Inflammatory macrophage (primary cell): ENCODE measurements around the gene POLE3.

Source experiments
- DNase-seq, 2 donors: peaks; one replicate each; pipeline ENCODE4 v3.0.0-alpha.2; 2020 to 2022

The POLE3 gene

DNA sequence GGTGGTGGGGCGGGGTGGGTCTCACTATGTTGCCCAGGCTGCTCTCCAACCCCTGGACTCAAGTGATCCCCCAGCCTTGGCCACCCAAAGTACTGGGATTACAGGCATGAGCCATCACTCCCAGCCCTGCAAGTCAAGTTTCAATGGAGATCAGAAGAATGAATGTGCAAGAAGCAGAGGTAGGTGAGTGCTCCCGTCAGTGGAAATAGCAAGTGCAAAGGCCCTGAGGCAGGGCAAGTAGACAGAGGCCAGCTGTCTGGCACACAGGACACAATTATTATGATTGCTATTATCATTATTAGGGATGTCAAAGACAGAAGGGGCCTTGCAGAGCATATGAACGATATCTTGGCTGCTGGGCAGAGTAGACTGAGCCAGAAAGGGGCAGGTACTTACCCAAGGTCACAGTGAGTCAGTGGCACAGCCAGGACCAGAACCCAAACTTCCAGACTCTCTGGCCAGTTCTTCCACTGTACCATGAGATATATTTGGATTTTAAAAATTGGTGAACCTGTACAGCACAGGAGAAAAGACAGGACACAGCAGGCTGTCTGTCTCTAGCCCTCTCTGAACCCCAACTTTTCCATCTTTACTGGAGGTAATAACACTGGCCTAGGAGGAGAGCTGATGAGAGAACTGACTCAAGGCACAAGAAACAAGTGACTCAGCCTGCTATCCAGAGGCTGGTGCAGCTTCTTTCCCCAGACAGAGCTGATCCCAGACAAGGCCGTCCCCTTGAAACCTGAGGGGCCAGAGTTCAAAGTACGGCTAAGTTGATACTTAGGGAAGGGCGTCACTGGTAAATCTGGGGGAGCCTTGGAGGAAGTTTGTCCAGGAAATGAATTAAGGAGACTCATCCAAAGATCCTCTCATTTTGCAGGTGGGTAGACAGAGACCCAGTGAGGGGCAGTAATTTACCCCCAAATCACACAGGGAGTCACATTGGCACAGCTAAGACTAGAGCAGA lies 35.1 kb downstream of the POLE3 start:
- DNase-seq: no peak

DNA sequence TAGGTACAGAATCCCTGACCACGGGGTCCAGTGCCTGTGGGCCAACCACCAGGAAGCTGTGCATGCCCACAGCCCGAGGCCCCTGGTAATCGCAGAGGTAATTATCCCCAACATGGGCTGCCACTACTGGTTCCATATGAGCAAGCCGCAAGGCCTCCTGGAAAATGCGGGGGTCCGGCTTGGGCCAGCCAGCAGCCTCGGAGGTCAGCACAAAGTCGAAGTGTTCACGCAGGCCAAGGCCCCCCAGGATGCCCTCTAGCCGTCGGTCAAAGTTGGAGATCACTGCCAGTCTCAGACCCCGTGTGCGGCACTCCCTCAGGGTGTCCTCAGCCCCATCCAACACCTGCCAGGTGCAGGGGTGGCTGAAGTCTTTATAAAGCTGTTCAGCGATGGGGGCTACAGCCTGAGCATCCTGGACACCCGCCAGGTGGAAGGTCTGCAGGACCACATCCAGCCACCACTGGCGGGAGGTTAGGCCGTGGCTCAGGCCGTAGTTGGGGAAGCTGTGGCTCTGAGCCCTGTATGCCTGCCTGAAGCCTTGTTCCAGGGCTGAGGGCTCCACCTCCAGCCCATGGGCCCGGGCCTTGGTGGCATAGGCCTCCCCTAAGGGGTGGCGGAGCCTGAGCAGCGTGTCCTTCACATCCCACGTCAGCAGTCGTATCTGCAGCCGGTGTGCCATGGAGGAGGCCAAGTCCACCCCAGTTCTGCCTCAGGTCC lies 36.6 kb downstream of the POLE3 start:
- no peak for DNase-seq

DNA sequence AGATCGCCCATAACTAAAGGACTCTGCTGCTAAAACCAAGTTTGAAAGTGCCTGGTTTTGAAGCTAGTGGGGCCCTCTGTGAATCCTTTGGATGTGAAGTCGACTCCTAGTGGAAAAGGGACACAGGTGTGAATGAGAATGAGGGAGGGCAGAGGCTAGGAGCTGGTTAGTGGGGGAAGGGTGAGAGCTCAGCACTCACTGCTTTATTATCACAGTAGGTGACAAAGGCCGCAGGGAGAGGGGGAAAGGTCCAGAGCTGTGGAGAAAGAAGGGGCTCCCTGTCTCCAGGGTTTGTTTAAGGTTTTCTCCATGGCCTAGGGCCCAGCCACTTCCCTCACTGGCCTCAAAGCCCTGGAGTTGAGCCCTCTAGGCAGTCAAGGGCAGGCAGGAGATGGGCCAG lies 37.2 kb downstream of the POLE3 start:
- DNase-seq: no peak

DNA sequence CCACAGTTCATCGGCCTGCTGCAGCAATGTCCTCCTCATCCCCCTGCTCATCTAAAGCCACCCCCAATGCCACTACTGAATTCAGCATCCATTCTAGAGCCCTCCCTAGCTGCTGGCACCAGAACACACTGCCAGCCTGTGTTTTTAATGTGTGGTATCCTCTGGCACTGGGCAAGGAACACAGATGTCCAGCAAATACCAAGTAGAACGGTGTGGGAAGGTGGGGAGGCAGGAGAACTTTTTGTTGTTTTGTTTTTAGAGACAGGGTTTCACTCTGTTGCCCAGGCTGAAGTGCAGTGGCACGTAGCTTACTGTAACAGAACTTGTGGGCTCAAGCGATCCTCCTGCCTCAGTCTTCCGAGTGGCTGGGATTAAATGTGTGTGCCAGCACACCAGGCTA lies 38.4 kb downstream of the POLE3 start:
- DNase-seq: no peak

DNA sequence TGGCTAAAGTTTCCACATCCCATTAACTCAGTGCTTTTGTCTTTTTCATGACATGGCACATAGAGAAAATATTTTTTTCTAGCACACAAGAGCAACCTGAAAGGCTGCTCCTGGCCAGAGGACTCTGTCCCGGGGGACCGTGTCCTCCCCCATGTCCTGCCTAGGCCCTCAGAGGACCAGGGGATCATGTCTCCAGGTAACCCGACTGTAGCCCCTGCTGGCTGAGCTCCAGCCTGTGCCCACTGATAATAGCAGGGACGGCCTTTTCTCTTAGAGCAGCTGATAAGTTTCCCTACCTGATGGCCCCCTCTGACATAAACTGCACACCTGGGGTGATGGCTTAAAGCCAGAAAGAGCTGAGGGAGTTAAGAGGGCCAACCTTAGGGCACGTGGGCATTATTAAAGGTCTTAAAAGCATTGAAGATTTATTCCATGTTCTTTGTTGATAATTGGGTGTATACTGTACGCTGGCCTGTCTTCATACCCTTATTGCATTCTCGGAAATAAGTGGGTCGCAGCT lies 39.6 kb downstream of the POLE3 start:
- no peak for DNase-seq

DNA sequence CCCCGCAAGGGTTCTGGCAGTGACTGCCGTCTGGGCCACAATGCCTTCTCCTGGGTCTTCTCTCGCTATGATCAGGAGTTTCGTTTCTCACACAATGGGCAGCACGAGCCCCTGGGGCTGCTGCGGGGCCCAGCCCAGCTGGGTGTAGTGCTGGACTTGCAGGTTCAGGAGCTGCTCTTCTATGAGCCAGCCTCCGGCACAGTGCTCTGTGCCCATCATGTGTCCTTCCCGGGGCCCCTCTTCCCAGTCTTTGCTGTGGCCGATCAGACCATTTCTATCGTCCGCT lies 40.7 kb downstream of the POLE3 start:
- no peak for DNase-seq

DNA sequence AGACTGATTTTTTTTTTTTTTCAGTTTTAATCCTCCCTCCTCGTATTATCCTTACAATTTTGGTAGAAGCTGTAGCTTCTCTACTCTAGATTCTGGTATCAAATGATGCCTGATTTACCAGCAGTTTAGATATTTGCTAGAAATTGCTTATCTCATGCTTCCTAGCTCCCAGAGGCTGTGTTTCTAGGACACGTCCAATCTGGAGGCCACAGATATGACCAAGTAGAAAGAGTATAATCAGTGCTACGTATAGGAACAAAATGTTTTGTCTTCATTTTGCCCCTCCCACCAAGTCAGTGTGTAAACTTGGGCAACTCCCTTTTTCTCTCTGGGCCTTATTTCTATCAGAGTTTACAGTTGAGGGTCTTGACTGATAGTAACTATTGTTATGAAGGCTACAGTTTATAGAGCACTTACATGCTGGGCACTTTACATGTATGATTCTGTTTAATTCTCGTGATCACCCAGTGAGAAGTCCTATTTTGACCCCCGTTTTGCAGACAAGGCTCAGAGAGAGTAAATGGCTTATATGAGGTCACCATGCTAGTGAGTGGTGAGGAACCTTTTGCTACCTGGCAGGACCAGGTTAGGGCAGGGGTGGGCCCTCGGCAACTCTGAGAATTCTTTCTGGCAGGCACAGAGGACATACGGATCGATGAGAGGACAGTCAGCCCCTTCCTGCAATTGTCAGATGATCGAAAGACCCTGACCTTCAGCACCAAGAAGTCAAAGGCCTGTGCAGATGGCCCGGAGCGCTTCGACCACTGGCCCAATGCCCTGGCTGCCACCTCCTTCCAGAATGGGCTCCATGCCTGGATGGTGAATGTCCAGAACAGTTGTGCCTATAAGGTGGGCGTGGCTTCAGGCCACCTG lies 41.3 kb downstream of the POLE3 start:
- DNase-seq: no peak

DNA sequence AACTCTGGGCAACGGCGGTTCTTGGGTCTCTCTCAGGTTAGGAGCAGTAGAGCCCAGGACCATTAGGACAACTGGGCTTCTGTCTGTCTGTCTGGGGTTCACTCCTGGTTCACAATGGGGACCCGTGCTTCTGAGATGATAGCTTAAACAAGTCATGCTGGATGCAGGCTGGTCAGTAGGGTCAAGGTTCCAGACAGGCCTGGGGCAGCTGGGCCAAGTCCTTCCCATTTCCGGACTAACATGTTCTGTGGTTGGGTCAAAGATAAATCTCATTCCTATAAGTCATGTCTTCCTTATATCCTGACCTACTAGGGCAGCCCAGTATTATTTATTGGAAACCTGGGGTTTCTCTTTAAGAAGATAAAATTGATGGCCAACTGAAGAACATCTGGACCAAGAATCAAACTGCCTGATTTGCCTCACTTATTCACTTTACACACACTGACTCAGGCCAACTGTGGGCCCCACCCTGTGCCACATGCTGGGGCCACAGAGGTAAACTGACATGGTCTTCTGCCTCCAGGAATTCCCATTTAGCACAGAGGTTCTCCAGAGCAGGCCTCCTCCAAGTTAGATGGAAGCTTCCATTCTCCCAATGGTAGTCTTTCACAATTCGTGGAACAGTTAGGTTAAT lies 42.0 kb downstream of the POLE3 start:
- DNase-seq: no peak

DNA sequence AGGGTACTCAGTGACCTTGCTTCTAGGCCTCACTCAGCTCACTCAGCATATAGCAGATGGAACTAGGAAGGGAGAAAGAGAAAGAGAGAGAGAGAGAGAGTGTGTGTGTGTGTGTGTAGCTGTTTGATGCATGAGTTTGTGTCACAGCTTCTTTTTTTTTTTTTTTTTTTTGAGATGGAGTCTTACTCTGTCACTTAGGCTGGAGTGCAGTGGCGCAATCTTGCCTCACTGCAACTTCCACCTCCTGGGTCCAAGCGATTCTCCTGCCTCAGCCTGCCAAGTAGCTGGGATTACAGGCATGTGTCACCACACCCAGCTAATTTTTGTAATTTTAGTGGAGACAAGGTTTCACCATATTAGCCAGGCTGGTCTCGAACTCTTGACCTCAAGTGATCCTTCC lies 44.8 kb downstream of the POLE3 start:
- peak; percentile 52 to 74 for DNase-seq

DNA sequence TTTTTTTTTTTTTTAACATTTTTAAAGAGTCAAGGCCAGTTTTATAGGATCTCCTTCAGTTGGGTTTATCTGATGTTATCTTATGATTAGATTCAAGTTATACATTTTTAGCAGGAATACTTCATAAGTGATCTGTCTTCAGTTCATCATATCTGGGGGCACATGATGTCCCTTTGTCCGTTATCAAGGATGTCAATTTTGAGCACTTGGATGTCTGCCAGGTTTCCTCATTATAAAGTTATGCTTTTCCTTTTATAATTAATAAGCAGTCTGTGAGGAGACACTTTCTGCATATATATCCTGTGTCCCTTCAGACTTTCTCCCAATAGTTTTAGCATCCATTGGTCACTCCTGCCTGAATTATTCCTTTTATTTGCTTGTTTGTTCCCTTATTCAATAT lies 45.5 kb downstream of the POLE3 start:
- no peak for DNase-seq

DNA sequence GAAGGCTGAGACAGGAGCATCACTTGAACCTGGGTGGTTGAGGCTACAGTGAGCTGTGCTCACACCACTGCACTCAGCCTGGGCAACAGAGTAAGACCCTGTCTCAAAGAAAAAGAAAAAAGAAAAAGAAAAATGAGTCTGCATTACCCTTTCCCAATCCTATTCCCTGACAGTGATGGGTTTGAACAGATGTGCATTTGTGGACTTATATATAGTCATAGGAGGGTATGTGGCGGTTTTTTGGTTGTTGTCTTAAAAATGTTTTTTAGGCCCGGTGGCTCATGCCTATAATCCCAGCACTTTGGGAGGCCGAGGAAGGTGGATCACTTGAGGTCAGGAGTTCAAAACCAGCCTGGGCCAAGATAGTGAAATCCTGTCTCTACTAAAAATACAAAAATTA lies 47.1 kb downstream of the POLE3 start:
- DNase-seq: no peak

DNA sequence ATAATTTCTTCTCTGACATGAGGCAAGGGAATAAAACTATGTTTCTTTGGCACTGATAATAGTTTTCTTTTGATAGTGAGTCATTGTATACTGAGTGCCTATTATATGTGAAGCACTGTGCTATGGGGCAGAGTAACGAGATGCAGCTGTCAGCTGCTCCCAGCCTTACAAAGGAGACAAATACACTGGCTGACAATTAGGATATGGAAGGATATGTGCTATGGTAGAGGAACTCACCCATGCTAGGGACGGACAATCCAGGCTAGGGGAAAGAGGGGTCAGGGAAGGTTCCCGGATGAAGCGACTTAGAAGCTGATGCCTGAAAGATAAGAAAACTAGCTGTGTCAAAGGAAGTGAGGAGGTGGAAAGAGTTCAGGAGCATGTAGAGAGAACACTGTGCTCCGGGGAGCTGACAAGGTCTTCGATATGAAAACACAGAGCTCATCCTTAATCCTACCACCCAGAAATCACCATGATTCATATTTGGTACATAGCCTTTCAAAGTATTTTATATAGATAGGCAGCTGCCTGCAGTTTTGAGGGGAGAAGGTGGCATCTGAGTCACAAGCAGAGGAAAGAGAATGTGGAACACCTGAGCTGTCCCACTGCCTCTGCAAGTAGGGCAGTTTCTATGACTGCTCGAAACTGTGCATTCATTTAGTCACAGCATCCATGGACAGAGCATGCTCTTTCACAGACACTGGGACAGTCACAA lies 49.0 kb downstream of the POLE3 start:
- DNase-seq: no peak

DNA sequence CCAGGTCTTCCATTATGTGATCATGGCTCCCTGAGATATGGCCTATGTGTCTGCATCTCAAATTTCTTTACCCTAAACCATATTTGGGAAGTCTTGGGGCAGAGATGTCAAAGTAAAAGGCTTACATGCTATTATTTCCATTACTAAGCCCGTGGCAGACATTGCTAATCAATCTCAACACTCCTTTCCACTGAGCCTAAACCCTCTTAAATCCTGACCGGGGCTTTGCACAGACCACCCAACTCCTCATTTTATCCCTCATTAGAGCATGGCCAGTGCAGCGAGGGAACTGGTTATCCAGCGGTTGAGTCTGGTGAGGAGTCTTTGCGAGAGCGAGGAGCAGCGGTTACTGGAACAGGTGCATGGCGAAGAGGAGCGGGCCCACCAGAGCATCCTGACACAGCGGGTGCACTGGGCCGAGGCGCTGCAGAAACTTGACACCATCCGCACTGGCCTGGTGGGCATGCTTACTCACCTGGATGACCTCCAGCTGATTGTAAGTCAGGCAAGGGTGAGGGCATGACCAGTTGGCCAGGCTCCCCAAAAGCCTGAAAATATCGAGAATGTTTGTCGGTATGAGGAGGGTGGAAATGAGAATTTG lies 50.1 kb downstream of the POLE3 start:
- DNase-seq: no peak

DNA sequence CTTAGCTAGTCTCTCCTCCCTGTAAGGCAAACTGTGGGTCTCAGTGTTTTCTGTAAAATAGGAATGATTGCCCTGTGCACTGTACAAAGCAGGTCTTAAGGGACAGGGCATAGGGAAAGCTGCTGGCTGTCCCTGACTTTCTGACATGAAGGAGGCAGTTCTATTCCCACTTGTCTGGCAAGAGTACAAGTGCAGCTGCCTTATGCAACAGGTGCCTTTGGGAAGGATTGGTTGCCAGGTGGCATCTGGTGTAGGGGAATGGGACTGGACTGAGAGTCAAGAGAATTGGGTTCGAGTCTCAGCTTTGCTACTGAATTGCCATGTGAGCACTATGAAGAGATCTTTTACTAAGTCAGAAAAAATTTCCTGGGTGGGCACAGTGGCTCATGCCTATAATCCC lies 51.1 kb downstream of the POLE3 start:
- no peak for DNase-seq
